GM10248 (cell line): ENCODE results near the gene ACTR6.

Experiments used
- CTCF ChIA-PET: fragments of 300-600 bp; sonication (Branson Sonifier 250); formaldehyde crosslinking; extraction: SDS; loops from one replicate; lab custom pipeline; 2021; ENCODE audit warnings: antibody characterized with exemption; lab: Yijun Ruan, JAX
- POLR2A ChIA-PET: fragments of 350-650 bp; sonication (Branson Sonifier 250); formaldehyde crosslinking; extraction: SDS; loops from one replicate; lab custom pipeline; 2020; ENCODE audit warnings: antibody characterized with exemption; lab: Yijun Ruan, JAX
- DNase-seq: peaks from one replicate; pipeline ENCODE4 v3.0.0; 2012; ENCODE audit errors: extremely low spot score
- CTCF ChIP-seq: IDR thresholded peaks from 2 replicates; pipeline ENCODE4 v1.5.1; 2012; ENCODE audit warnings: mild to moderate bottlenecking, low read depth; ENCODE audit errors: extremely low read depth, missing control alignments, control extremely low read depth

The ACTR6 gene

GRCh38 chr12:100199347-100200149 lies 1.1 kb upstream of the ACTR6 start:
- no peak for TF ChIP-seq CTCF
- peak; percentile 86 for DNase-seq
- POLR2A ChIA-PET, result no interaction called here
- CTCF ChIA-PET, result no interaction called here

- CTCF ChIA-PET, result interaction anchor here (1.0 to 2.0 kb wide), 9 partner anchors 10 to 165 kb away, joined by 3 to 10 read pairs (median 4); partner anchors contain the start of genes DEPDC4 and SCYL2
- no peak for DNase-seq
- TF ChIP-seq CTCF, result no peak
- POLR2A ChIA-PET, result no interaction called here
Observed at GRCh38 chr12:100201604-100202423, 1.2 kb downstream of the ACTR6 start.

GRCh38 chr12:100207311-100207710 lies 6.7 kb downstream of the ACTR6 start:
- CTCF ChIA-PET, result no interaction called here

GRCh38 chr12:100208834-100209233 lies 8.2 kb downstream of the ACTR6 start:
- POLR2A ChIA-PET, result no interaction called here
- no peak for DNase-seq
- CTCF ChIA-PET, result interaction anchor here (1.3 kb wide), 1 partner anchor 15 kb away, joined by 3 read pairs; no protein-coding TSS in a partner anchor
- no peak for TF ChIP-seq CTCF

More at GRCh38 chr12:100207311-100207710, 6.7 kb downstream of the ACTR6 start:
- no peak for TF ChIP-seq CTCF
- no peak for DNase-seq
- POLR2A ChIA-PET, result no interaction called here

- CTCF ChIA-PET, result interaction anchor here (1.1 to 1.5 kb wide), 2 partner anchors 10 to 23 kb away, joined by 3 to 4 read pairs; no protein-coding TSS in a partner anchor
Observed at GRCh38 chr12:100211698-100212097, 11.1 kb downstream of the ACTR6 start.

More at GRCh38 chr12:100211698-100212097, 11.1 kb downstream of the ACTR6 start:
- POLR2A ChIA-PET, result no interaction called here
- no peak for TF ChIP-seq CTCF
- DNase-seq, result no peak
